Measurements from ENCODE around the gene DHH.

The DHH gene

DNA sequence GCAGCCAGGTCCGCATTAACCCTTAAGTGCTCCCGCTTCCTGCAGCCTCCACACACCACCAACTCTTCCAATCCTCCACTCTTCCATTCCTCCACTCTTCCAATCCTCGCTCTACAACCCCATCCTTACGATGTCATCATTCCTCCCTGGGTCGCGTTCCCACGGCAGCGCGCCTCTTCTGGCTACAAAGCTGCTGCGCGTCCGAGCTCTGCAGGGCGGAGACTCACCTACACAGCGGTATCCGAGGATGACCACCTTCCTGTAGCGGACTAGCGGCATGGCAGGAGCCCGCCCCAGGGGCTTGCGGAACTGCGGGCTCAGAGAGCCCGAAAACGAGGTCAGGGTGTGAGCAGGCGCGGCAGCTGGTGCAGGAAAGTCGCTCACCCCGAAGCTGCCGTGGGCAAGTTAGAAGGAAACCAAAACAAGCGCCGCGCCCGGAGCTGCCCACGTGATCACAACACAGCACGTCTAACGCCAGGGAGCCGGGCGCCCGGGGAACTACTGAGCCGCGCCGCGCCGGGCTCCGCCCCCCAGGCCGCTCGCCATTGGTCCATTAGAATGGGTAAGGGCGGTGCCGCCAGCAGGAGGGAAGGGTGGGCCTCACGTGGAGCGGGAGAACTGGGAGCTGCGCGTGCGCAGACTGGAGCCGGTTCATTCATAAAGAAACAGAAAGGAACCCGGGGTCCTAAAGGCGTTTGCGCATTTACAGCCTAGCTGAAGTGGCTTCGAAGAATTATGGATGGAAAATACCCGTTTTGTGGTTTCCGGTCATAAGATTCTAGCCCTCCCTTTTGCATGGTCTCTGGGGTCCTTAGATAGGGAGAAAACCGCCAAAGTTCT lies 24.9 kb downstream of the DHH start, which contains the start of gene RHEBL1 (continued):
- TF ChIP-seq, protein P1, sequence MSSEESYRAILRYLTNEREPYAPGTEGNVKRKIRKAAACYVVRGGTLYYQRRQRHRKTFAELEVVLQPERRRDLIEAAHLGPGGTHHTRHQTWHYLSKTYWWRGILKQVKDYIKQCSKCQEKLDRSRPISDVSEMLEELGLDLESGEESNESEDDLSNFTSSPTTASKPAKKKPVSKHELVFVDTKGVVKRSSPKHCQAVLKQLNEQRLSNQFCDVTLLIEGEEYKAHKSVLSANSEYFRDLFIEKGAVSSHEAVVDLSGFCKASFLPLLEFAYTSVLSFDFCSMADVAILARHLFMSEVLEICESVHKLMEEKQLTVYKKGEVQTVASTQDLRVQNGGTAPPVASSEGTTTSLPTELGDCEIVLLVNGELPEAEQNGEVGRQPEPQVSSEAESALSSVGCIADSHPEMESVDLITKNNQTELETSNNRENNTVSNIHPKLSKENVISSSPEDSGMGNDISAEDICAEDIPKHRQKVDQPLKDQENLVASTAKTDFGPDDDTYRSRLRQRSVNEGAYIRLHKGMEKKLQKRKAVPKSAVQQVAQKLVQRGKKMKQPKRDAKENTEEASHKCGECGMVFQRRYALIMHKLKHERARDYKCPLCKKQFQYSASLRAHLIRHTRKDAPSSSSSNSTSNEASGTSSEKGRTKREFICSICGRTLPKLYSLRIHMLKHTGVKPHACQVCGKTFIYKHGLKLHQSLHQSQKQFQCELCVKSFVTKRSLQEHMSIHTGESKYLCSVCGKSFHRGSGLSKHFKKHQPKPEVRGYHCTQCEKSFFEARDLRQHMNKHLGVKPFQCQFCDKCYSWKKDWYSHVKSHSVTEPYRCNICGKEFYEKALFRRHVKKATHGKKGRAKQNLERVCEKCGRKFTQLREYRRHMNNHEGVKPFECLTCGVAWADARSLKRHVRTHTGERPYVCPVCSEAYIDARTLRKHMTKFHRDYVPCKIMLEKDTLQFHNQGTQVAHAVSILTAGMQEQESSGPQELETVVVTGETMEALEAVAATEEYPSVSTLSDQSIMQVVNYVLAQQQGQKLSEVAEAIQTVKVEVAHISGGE (tag by site-specific recombination; conservative IDR thresholded peaks at IDR 0.05; ENCODE audit: low read depth) = peak; percentile 38; the same call in 1 of the 2 replicates
- TF ChIP-seq, protein P2, sequence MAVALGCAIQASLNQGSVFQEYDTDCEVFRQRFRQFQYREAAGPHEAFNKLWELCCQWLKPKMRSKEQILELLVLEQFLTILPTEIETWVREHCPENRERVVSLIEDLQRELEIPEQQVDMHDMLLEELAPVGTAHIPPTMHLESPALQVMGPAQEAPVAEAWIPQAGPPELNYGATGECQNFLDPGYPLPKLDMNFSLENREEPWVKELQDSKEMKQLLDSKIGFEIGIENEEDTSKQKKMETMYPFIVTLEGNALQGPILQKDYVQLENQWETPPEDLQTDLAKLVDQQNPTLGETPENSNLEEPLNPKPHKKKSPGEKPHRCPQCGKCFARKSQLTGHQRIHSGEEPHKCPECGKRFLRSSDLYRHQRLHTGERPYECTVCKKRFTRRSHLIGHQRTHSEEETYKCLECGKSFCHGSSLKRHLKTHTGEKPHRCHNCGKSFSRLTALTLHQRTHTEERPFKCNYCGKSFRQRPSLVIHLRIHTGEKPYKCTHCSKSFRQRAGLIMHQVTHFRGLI (tag by site-specific recombination; IDR thresholded peaks at IDR 0.05) = peak; percentile 63; the same call in 1 of the 2 replicates
- TF ChIP-seq, protein P3, sequence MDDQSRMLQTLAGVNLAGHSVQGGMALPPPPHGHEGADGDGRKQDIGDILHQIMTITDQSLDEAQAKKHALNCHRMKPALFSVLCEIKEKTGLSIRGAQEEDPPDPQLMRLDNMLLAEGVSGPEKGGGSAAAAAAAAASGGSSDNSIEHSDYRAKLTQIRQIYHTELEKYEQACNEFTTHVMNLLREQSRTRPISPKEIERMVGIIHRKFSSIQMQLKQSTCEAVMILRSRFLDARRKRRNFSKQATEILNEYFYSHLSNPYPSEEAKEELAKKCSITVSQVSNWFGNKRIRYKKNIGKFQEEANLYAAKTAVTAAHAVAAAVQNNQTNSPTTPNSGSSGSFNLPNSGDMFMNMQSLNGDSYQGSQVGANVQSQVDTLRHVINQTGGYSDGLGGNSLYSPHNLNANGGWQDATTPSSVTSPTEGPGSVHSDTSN (CRISPR knock-in tag; IDR thresholded peaks at IDR 0.05) = 0 out of 2 replicates have a peak, but pooled peaks have one; percentile 35
- TF ChIP-seq ZNF501 (tag by site-specific recombination; IDR thresholded peaks at IDR 0.05) (peak; percentile 86), TCF7L2 (IDR thresholded peaks at IDR 0.05; ENCODE audit: borderline replicate concordance, low read depth, low read length) (peak; percentile 77), ZNF391 (tag by site-specific recombination; IDR thresholded peaks at IDR 0.05; ENCODE audit: borderline replicate concordance, low read depth) (peak; percentile 53; the same call in 1 of the 2 replicates), ZNF169 (tag by site-specific recombination; IDR thresholded peaks at IDR 0.05) (no peak), ZXDB (tag by site-specific recombination; IDR thresholded peaks at IDR 0.05) (peak; percentile 72), ZNF184 (tag by site-specific recombination; IDR thresholded peaks at IDR 0.05) (no peak), GLI4 (tag by site-specific recombination; IDR thresholded peaks at IDR 0.05) (no peak), SP3 (tag by site-specific recombination; IDR thresholded peaks at IDR 0.05) (peak; percentile 80), GLIS2 (tag by site-specific recombination; IDR thresholded peaks at IDR 0.05) (peak; percentile 69), ZNF366 (tag by site-specific recombination; conservative IDR thresholded peaks at IDR 0.05) (peak; percentile 92), MYNN (tag by site-specific recombination; IDR thresholded peaks at IDR 0.05; ENCODE audit: borderline replicate concordance) (no peak), OSR2 (tag by site-specific recombination; IDR thresholded peaks at IDR 0.05) (peak; percentile 79), ZNF37A (tag by site-specific recombination; IDR thresholded peaks at IDR 0.05) (no peak), ZNF514 (tag by site-specific recombination; IDR thresholded peaks at IDR 0.05) (no peak), ZNF335 (tag by site-specific recombination; conservative IDR thresholded peaks at IDR 0.05) (peak; percentile 84), KLF9 (tag by site-specific recombination; IDR thresholded peaks at IDR 0.05; ENCODE audit: low read depth) (0 out of 2 replicates have a peak, but pooled peaks have one; percentile 34), ZNF561 (tag by site-specific recombination; IDR thresholded peaks at IDR 0.05; ENCODE audit: borderline replicate concordance) (peak; percentile 50; the same call in 1 of the 2 replicates), ZNF133 (tag by site-specific recombination; IDR thresholded peaks at IDR 0.05) (no peak), ZNF785 (tag by site-specific recombination; IDR thresholded peaks at IDR 0.05) (no peak), GLIS1 (tag by site-specific recombination; IDR thresholded peaks at IDR 0.05) (peak; percentile 59), ZNF394 (tag by site-specific recombination; IDR thresholded peaks at IDR 0.05; ENCODE audit: borderline replicate concordance) (peak; percentile 47; the same call in 1 of the 2 replicates)
- TF ChIP-seq, protein P4, sequence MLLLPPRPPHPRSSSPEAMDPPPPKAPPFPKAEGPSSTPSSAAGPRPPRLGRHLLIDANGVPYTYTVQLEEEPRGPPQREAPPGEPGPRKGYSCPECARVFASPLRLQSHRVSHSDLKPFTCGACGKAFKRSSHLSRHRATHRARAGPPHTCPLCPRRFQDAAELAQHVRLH (tag by site-specific recombination; IDR thresholded peaks at IDR 0.05) = peak; percentile 46; the same call in 1 of the 2 replicates
- TF ChIP-seq, protein P5, sequence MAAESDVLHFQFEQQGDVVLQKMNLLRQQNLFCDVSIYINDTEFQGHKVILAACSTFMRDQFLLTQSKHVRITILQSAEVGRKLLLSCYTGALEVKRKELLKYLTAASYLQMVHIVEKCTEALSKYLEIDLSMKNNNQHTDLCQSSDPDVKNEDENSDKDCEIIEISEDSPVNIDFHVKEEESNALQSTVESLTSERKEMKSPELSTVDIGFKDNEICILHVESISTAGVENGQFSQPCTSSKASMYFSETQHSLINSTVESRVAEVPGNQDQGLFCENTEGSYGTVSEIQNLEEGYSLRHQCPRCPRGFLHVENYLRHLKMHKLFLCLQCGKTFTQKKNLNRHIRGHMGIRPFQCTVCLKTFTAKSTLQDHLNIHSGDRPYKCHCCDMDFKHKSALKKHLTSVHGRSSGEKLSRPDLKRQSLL (tag by site-specific recombination; IDR thresholded peaks at IDR 0.05) = peak; percentile 8; the same call in 1 of the 2 replicates
- TF ChIP-seq, protein P6, sequence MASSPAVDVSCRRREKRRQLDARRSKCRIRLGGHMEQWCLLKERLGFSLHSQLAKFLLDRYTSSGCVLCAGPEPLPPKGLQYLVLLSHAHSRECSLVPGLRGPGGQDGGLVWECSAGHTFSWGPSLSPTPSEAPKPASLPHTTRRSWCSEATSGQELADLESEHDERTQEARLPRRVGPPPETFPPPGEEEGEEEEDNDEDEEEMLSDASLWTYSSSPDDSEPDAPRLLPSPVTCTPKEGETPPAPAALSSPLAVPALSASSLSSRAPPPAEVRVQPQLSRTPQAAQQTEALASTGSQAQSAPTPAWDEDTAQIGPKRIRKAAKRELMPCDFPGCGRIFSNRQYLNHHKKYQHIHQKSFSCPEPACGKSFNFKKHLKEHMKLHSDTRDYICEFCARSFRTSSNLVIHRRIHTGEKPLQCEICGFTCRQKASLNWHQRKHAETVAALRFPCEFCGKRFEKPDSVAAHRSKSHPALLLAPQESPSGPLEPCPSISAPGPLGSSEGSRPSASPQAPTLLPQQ (tag by site-specific recombination; IDR thresholded peaks at IDR 0.05) = peak; percentile 40; the same call in 1 of the 2 replicates
- TF ChIP-seq, protein P7, sequence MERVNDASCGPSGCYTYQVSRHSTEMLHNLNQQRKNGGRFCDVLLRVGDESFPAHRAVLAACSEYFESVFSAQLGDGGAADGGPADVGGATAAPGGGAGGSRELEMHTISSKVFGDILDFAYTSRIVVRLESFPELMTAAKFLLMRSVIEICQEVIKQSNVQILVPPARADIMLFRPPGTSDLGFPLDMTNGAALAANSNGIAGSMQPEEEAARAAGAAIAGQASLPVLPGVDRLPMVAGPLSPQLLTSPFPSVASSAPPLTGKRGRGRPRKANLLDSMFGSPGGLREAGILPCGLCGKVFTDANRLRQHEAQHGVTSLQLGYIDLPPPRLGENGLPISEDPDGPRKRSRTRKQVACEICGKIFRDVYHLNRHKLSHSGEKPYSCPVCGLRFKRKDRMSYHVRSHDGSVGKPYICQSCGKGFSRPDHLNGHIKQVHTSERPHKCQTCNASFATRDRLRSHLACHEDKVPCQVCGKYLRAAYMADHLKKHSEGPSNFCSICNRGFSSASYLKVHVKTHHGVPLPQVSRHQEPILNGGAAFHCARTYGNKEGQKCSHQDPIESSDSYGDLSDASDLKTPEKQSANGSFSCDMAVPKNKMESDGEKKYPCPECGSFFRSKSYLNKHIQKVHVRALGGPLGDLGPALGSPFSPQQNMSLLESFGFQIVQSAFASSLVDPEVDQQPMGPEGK (tag by site-specific recombination; IDR thresholded peaks at IDR 0.05) = peak; percentile 31; the same call in 1 of the 2 replicates
